RWPE1 (cell line): ENCODE measurements around the gene ABL2.
"Not testable (repeated sequence)": the region's sequence is repeated elsewhere in the genome, so short reads cannot be mapped to it uniquely, and the experiment has no call there.

ENCODE experiments used
- CTCF ChIA-PET: fragments of 350-600 bp; sonication (Branson Sonifier 250); formaldehyde crosslinking; extraction: SDS; loops from one replicate; lab custom pipeline; 2021; lab: Yijun Ruan, JAX
- POLR2A ChIA-PET: fragments of 400-600 bp; formaldehyde crosslinking; extraction: SDS; loops from one replicate; lab custom pipeline; 2020; ENCODE audit warnings: antibody characterized with exemption; ENCODE audit not compliant: low non-redundant PET; lab: Yijun Ruan, JAX
- DNase-seq: peaks from one replicate; pipeline ENCODE4 v3.0.0; 2012; ENCODE audit warnings: low spot score
- H3K27ac ChIP-seq: fragments of 450-650 bp; 2 replicates; pipeline ENCODE4 v1.5.1; 2017
- CTCF ChIP-seq: fragments of 450-650 bp; conservative IDR thresholded peaks from 2 replicates; pipeline ENCODE4 v1.5.1; 2017; ENCODE audit warnings: low read depth, mild to moderate bottlenecking

ABL2 gene

GRCh38 chr1:179262183-179262582 is 32.7 kb upstream of the ABL2 start:
- TF ChIP-seq CTCF: no peak
- no peak overlapping the region for H3K27ac ChIP-seq
- POLR2A ChIA-PET: no interaction called here
- CTCF ChIA-PET: no interaction called here
- DNase-seq: no peak

GRCh38 chr1:179253286-179253972 is 24.0 kb upstream of the ABL2 start:
- no peak for DNase-seq
- no peak overlapping the region for H3K27ac ChIP-seq
- CTCF ChIA-PET: interaction anchor here (0.6 kb wide), 1 partner anchor 117 kb away, joined by 3 read pairs; no protein-coding TSS in a partner anchor
- POLR2A ChIA-PET: no interaction called here
- TF ChIP-seq CTCF: no peak

- POLR2A ChIA-PET: no interaction called here
Observed at GRCh38 chr1:179252606-179253005, 23.1 kb upstream of the ABL2 start.

GRCh38 chr1:179251675-179252074 is 22.2 kb upstream of the ABL2 start:
- peak; percentile 27 for DNase-seq
- peak; percentile 21 for TF ChIP-seq CTCF
- ChIA-PET CTCF (interaction anchor here (0.6 to 1.2 kb wide), 9 partner anchors 9 to 659 kb away, joined by 3 to 5 read pairs (median 4); partner anchors contain the start of gene AXDND1), POLR2A (no interaction called here)
- H3K27ac ChIP-seq: no peak overlapping the region

More at GRCh38 chr1:179252606-179253005, 23.1 kb upstream of the ABL2 start:
- H3K27ac ChIP-seq: no peak overlapping the region
- no peak for DNase-seq
- no peak for TF ChIP-seq CTCF
- CTCF ChIA-PET: interaction anchor here (0.6 kb wide), 2 partner anchors 117 to 443 kb away, joined by 3 read pairs; no protein-coding TSS in a partner anchor

- H3K27ac ChIP-seq: no peak overlapping the region
- no peak for TF ChIP-seq CTCF
Observed at GRCh38 chr1:179247923-179248322, 18.4 kb upstream of the ABL2 start.

GRCh38 chr1:179245426-179245825 is 15.9 kb upstream of the ABL2 start:
- DNase-seq, H3K27ac ChIP-seq, POLR2A ChIA-PET: not testable (repeated sequence)
- CTCF ChIA-PET: interaction anchor here (0.5 kb wide), 1 partner anchor 124 kb away, joined by 3 read pairs; no protein-coding TSS in a partner anchor

More at GRCh38 chr1:179247923-179248322, 18.4 kb upstream of the ABL2 start:
- ChIA-PET POLR2A (no interaction called here), CTCF (no interaction called here)
- DNase-seq: no peak

GRCh38 chr1:179241530-179242097 is 12.1 kb upstream of the ABL2 start:
- no peak for DNase-seq
- CTCF ChIA-PET: interaction anchor here (0.6 kb wide), 1 partner anchor 50 kb away, joined by 3 read pairs; no protein-coding TSS in a partner anchor
- POLR2A ChIA-PET: no interaction called here
- H3K27ac ChIP-seq: no peak overlapping the region
- TF ChIP-seq CTCF: no peak
